GM12801 (cell line): ENCODE data around the gene HES5.

Source experiments
- TF ChIP-seq, protein P1 (sequence below): IDR thresholded peaks from one replicate; pipeline ENCODE4 v1.5.1; 2011; ENCODE audit warnings: control low read depth; ENCODE audit not compliant: insufficient read length; ENCODE audit errors: extremely low read depth

HES5 gene

GRCh38 chr1:2508751-2509150, 21.3 kb downstream of the HES5 start:
- TF ChIP-seq, protein P1, sequence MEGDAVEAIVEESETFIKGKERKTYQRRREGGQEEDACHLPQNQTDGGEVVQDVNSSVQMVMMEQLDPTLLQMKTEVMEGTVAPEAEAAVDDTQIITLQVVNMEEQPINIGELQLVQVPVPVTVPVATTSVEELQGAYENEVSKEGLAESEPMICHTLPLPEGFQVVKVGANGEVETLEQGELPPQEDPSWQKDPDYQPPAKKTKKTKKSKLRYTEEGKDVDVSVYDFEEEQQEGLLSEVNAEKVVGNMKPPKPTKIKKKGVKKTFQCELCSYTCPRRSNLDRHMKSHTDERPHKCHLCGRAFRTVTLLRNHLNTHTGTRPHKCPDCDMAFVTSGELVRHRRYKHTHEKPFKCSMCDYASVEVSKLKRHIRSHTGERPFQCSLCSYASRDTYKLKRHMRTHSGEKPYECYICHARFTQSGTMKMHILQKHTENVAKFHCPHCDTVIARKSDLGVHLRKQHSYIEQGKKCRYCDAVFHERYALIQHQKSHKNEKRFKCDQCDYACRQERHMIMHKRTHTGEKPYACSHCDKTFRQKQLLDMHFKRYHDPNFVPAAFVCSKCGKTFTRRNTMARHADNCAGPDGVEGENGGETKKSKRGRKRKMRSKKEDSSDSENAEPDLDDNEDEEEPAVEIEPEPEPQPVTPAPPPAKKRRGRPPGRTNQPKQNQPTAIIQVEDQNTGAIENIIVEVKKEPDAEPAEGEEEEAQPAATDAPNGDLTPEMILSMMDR, result no peak

- TF ChIP-seq, protein P1, result no peak
Observed at GRCh38 chr1:2508180-2508579, 21.9 kb downstream of the HES5 start.

DNA sequence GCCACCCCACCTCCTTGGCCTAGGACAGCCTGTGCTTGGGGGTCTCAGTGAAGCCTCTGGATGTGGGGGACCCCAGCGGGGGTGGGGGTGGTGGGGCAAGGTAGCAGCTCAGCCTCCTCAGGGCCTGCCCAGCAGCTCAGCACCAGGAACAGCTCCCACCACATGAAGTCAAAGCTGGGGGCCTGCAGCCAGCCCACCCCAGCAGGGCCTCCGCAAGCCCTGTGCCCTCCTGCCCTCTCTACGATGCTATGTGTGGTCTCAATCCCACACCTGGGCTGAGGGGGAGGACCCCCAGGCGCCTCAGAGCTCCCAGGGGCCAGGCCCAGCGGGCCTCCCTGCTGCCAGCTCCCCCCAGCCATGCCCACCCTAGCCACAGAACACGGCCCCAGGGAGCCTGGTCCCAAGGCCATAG, 22.3 kb downstream of the HES5 start:
- TF ChIP-seq, protein P1, result no peak

DNA sequence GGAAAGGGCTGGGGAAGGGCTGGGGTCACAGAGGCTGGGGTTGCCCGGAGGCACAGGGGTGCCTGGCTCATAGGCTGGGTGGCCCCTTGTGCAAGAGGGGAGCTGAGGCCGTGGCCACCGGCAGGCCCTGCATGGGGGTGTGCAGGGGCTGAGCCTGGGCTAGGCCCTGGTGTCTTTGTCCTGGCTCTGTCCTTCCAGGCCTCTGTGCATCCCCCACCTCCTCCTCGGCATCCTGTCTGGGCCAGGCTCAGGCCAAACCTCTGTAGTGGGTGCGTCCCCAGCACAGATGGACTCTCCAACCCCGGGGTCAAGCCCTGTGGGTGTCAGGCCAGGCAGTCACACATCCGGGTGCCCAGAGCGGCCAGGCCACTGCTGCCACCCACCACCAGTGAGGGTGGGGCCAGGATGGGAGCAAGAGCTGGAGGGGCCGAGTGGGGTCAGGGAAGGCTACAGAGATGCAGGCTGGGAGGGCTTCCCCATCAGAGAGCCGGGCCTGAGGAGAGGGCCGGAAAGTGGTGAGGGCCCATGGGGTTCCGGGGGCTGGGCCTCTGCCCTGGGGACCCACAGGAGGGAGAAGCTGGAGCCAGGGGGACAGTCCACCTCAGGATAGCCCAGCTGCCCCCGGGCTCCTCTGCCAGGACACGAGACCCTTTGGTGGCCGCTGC, 23.0 kb downstream of the HES5 start:
- TF ChIP-seq, protein P1, result no peak

- TF ChIP-seq, protein P1, result no peak
Observed at GRCh38 chr1:2506007-2506860, 23.8 kb downstream of the HES5 start.

DNA sequence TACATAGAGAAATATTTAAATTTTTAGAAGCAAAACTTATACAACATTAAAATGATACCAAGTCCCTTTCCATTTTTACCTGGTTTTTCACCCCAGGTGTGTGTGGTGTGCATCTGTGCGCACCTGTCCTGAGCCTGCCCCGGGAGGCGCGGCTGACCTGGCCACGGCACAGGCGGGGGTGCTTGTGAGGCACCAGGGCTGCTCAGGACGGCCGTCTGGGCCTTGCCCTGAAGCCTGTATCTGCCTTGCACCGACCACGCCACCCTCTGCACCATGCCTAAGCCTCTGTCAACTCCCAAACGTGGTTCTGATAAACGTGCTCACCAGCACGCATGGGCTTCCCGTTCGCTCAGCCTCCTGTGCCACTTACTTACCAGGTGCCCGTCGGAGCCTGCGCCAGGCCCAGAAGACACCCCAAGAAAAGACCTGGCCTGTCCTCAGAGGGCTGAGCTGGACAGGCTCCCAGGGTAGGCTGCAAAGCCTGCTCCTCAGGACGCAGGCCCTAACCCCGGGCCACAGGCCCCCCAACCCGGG, 24.5 kb downstream of the HES5 start:
- TF ChIP-seq, protein P1, result no peak

DNA sequence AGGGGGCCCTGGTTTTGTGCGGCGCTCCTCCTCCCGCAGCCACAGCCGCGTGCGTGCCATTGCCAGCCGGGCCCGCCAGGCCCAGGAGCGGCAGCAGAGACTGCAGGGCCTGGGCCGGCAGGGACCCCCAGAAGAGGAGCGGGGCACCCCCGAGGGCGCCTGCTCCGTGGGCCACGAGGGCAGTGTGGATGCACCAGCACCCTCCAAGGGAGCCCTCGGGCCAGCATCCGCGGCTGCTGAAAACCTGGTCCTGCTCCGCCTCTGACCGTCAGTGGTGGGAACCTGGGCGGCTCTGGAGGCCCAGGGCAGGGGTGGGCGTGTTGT, 25.2 kb downstream of the HES5 start:
- TF ChIP-seq, protein P1, result no peak
